HG03045 (cell line): ENCODE data around the gene WNT7A.
"Not testable (repeated sequence)": the region's sequence is repeated elsewhere in the genome, so short reads cannot be mapped to it uniquely, and the experiment has no call there.

Source experiments
- ATAC-seq: cut with Tn5 transposase; IDR thresholded peaks from one replicate; pipeline ENCODE4 v1.9.1; 2021; ENCODE audit warnings: mild to moderate bottlenecking, moderate library complexity; ENCODE audit not compliant: unreplicated experiment

Gene WNT7A

DNA sequence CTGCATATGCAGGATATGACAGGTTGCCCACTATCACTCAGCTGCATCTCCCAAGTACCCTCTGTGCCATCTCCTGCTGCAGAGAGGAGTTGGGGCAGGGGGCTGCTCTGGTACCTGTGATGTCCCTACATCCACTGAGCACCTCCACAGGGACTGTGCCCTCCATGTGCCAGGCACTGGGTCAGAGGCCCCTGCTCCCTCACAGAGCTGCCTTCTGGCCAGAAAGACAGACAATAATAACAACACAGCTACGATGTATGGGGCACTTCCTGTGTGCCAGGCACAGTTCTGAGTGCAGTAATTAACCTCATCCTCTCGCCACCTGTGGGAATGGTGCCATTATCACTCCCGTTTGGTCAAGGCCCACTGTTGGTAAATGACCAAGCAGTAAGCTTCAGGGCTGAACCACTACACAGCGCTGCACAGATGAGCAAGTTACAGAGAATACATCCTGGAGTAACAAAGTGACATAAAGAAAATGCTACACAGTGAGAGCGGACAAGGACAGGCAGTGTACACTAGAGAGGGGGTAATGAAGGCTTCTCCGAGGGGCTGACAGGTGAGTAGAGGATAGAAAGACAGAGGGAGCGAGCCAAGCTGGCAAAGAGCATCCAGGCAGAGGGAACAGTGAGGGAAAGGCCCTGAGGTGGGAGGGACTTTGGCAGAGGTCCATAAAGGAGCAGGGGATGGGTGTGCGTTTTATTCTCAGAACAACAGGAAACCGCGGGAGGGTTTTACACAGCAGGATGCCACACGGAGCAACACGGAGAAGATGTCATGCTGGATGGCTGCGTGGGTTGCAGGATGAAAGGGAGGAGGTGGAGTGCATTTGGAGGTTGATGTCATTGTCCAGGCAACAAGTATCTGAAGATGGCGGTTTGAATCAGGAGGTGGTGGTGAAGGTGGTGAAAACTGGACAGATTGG, 13.6 kb downstream of the WNT7A start:
- no peak for ATAC-seq

DNA sequence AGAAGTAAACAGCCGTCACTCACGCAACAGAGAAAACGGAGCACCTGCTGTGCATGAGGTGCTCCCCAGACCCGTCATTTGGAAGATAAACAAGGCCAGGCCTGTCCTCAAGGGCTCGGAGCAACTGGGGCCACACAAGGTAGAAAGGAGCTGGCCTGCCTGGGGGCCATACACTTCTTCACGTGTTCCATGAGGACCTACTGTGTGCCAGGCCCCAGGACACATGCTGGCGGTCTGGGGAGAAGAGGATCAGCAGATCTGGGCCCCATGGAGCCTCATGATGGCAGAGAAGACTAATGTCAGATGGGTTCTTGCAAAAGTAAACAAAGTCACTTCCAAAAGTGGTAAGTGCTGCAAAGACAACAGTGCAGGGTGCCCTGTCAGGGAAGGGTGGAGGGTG, 14.3 kb downstream of the WNT7A start:
- ATAC-seq, result no peak

DNA sequence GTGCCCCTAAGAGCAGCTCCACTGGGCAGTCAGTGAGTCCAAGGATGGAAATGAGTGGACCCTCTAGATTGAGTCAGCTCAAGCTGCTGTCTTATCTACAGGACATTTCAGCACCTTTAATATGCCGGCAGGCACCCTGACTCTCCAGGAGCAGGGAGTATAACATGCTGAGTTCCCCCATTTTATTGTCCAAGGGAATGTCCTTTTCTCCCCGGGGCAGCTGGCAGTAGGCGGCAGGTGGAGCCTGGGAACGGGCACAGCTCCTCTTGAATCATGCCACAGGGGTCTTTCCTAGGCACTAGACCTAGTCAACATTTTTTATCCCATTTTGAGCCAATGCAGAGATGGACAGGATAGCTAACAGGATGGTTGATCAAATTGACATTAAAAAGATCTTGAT, 14.8 kb downstream of the WNT7A start:
- no peak for ATAC-seq

GRCh38 chr3:13863965-13864595, 15.8 kb downstream of the WNT7A start:
- ATAC-seq, result no peak

- ATAC-seq, result no peak
Observed at GRCh38 chr3:13863382-13863952, 16.4 kb downstream of the WNT7A start.

GRCh38 chr3:13861461-13861860, 18.4 kb downstream of the WNT7A start:
- ATAC-seq, result no peak

GRCh38 chr3:13860001-13860400, 19.9 kb downstream of the WNT7A start:
- no peak for ATAC-seq

- ATAC-seq, result no peak
Observed at GRCh38 chr3:13858768-13859520, 20.9 kb downstream of the WNT7A start.

DNA sequence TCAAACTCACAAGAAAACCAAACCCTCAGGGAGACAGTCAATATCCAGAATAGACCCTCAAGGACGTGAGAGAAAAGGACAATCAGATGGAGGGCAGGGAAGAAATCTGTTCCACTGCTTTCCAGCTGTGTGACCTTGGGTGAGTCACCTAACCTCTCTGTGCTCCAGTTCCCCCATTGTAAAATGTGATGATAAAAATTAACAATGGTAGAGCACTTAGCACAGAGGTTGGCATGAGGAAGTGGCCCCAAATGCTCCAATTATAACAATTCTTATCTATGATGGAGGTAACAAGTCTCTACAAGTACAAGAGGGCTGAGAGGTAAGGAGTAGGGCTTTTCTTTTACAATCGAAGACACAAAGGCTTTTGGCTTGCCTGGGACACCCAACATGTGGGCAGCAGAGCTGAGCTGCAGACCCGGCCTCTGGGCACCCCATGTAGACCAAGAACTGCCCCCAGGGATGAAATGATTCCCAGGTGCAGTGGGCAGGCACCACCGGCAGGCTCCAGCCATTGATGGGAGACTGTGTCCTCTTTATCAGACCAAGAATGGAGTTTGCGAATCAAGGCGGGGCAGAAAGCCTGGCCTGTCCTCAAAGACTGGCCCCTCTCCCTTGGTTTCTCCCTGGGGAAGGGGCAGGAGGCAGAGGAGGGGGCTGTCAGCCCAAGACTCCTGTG, 22.0 kb downstream of the WNT7A start:
- ATAC-seq, result no peak

- ATAC-seq, result not testable (repeated sequence)
Observed at GRCh38 chr3:13856628-13857027, 23.2 kb downstream of the WNT7A start.

DNA sequence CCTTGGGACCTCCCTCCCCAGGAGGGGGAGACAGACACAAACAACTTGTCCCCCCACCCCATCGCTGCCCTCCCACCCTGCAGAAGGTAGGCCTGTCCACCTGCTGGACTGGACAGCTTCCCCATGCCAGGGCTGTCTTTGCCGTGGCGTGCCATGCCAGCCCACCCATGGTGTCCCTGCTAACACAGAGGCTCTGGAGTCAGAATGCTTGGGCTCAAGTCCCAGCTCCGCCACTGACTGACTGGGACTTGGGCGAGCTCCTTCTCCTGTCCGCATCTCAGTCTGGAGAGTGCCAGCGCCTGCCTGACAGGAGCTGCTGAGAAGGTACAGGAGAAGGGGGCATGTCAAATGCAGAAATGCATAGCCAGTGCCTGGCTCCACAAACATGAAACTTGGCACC, 23.9 kb downstream of the WNT7A start:
- ATAC-seq, result no peak

DNA sequence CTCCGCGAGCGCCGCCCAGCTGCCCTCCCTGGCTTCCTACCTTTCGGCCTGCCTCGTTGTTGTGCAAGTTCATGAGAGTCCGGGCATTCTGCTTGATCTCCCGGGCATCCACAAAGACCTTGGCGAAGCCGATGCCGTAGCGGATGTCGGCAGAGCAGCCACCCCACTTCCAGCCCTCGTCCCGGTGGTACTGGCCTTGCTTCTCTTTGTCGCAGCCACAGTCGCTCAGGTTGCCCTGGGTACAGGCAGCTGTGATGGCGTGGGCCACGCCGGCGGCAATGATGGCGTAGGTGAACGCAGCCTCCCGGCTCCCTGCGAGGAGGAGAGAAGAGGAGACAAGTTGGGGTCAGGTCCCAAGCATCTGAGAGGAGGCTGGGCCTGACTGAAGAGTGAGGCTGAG, 25.4 kb downstream of the WNT7A start:
- ATAC-seq, result no peak

DNA sequence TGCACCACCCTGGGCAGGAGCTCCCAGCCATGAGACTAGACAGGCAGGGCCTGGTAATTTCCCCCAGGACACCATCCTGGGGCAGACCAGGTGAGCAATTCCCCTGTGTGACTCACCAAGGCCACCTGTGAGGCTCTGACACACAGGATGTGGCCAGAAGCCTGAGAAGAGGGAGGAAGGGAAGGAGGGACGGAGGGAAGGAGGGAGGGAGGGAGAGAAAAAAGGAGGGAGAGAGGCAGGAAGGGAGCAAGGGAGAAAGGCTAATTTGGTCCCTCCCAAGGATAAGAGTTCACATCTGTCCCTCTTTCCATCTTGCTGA, 25.9 kb downstream of the WNT7A start:
- ATAC-seq, result no peak

GRCh38 chr3:13853256-13853977, 26.5 kb downstream of the WNT7A start:
- ATAC-seq, result no peak

DNA sequence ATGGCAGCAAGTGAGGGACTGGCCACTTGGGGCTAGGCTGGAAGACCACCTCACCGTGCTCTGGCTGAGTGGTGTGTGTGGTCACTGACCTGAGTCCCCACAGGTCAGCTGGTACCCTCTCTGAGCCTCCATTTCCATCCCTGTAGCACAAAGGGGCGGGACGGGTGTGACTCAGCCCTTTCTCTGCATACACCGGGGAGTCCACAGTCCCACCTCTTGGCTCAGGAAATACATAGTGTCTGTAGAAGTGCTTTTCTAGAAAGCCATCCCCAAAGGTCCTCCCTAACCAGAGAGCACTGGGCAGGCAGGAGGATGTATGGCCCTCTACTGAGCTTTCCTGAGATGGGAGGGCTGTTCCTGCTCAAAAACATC, 27.2 kb downstream of the WNT7A start:
- ATAC-seq, result no peak

- no peak for ATAC-seq
Observed at GRCh38 chr3:13851997-13852637, 27.8 kb downstream of the WNT7A start.

DNA sequence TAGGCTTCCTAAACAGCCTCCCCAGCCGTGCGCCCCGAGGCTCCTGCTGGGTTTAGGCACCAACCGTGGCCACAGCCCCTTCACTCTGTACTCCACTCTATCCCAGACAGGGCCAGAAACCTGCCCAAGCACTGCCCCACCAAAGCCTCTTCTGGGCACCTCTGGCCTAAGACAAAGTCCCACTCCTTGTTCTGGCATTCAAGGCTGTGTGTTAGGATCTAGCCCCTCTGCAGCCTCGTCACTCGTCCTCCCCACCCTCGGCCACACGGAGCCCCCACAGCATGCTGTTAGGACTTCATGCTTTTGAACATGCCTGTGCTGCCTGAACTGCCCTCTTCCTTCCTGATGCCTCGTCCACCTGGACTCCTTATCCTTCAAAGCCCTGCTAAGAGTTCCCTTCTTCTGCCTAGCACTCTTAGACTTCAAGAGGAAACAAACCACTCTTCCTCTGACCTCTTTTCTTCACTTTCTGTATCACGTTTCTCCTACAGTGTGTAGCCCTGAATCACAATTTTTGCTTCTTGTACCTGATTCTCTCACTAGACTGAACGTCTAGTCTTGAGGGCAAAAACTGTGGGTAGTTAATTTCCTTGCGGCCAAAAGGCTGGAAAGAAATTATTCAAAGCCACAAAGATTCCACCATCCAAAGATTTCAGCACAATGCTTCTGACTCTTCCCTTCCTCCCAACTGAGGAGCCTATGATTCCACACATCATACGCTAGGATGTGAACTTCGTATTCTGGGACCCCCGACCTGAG, 28.6 kb downstream of the WNT7A start:
- no peak for ATAC-seq

- no peak for ATAC-seq
Observed at GRCh38 chr3:13850161-13850945, 29.5 kb downstream of the WNT7A start.
